HepG2 (cell line): ENCODE results near the gene ZNF211. TPM values are rescaled to one million over a fixed set of nuclear protein-coding genes. Genes with fewer than 3 reads are reported as not detected.

ENCODE experiments used
- ATAC-seq: fragments of 200-7000 bp; cut with Tn5 transposase; 3 replicates; pipeline ENCODE4 v1.9.1; 2020; ENCODE audit warnings: mild to moderate bottlenecking, moderate library complexity
- BruUV-seq: library from RNA; stranded (reverse); fragments of 400-500 nt; replicated peaks from 2 replicates; lab custom pipeline; 2021; lab: Mats Ljungman, UMichigan
- CTCF ChIA-PET: fragments of 300-600 bp; formaldehyde crosslinking; extraction: SDS; loops from one replicate; lab custom pipeline; 2021; ENCODE audit warnings: low total read pairs, inconsistent platforms, low intra/inter-chr PET ratio; lab: Yijun Ruan, JAX
- POLR2A ChIA-PET: fragments of 350-600 bp; sonication (Branson Sonifier 250); formaldehyde crosslinking; loops from one replicate; lab custom pipeline; 2020; ENCODE audit warnings: antibody characterized with exemption, inconsistent platforms; lab: Yijun Ruan, JAX
- DNase-seq: peaks from one replicate; pipeline ENCODE4 v3.0.0-alpha.2; 2015; ENCODE audit warnings: low spot score
- FAIRE-seq: peaks from 3 replicates; lab custom pipeline; 2011; peaks lifted over from hg19 to GRCh38; lab: Jason Lieb, UNC
- H2AFZ ChIP-seq: one replicate; pipeline ENCODE4 v1.6.1; 2011; ENCODE audit warnings: low read length, inconsistent platforms
- H3K27ac ChIP-seq: fragments of 300-600 bp; 3 replicates; pipeline ENCODE4 v1.8.0; 2011; ENCODE audit warnings: mixed run types, mild to moderate bottlenecking, mixed read lengths, low read length, inconsistent platforms; ENCODE audit not compliant: insufficient read depth; ENCODE audit errors: extremely low read length
- H3K27me3 ChIP-seq, 2 experiments: fragments of 200-600 bp in 1 of 2; 2 replicates in 1 of 2; 3 replicates in 1 of 2; pipeline versions ENCODE4 v1.6.0 to v1.8.0; 2011; ENCODE audit warnings: low read length in 2 of 2, mild to moderate bottlenecking in 2 of 2, moderate library complexity in 2 of 2, inconsistent platforms in 1 of 2; ENCODE audit not compliant: insufficient read depth in 2 of 2, control insufficient read depth in 1 of 2
- H3K36me3 ChIP-seq, 2 experiments: fragments of 200-600 bp in 1 of 2; replicated peaks in 1 of 2; 2 replicates in 1 of 2; 3 replicates in 1 of 2; pipeline versions ENCODE4 v1.5.1 to v1.8.0; 2011; ENCODE audit warnings: low read length in 2 of 2, inconsistent platforms in 1 of 2; ENCODE audit not compliant: insufficient read depth in 2 of 2, control insufficient read depth in 1 of 2
- H3K4me1 ChIP-seq: 2 replicates; pipeline ENCODE4 v1.5.1; 2012; ENCODE audit warnings: low read length, inconsistent platforms; ENCODE audit not compliant: insufficient read depth
- H3K4me2 ChIP-seq: 2 replicates; pipeline ENCODE4 v1.6.0; 2011; ENCODE audit warnings: low read depth, low read length, inconsistent platforms
- H3K4me3 ChIP-seq, 3 experiments: fragments of 200-600 bp in 1 of 3; sonication (generic), shearing (Covaris generic) in 1 of 3; replicated peaks in 1 of 3; 2 replicates each; pipeline ENCODE4 v1.5.1; 2011 to 2016; ENCODE audit warnings: low read length in 3 of 3, inconsistent platforms in 2 of 3, low read depth in 2 of 3, mild to moderate bottlenecking in 2 of 3, control low read depth in 1 of 3, mixed read lengths in 1 of 3; ENCODE audit not compliant: insufficient read depth in 1 of 3
- H3K79me2 ChIP-seq: one replicate; pipeline ENCODE4 v1.6.1; 2011; ENCODE audit warnings: low read length, inconsistent platforms; ENCODE audit not compliant: insufficient read depth
- H3K9ac ChIP-seq: 2 replicates; pipeline ENCODE4 v1.6.0; 2011; ENCODE audit warnings: mild to moderate bottlenecking, low read depth, low read length, inconsistent platforms; ENCODE audit not compliant: insufficient read depth
- H3K9me3 ChIP-seq: 2 replicates; pipeline ENCODE4 v1.5.1; 2012; ENCODE audit warnings: mild to moderate bottlenecking, low read length
- H4K20me1 ChIP-seq: 2 replicates; pipeline ENCODE4 v1.6.0; 2011; ENCODE audit warnings: inconsistent platforms, mild to moderate bottlenecking, low read length, moderate library complexity; ENCODE audit not compliant: insufficient read depth
- ELF3 ChIP-seq: IDR thresholded peaks from 2 replicates; pipeline ENCODE4 v1.6.1; 2016; ENCODE audit warnings: missing genetic modification reagents, missing compliant biosample characterization
- HHEX ChIP-seq: IDR thresholded peaks from 2 replicates; pipeline ENCODE4 v1.6.1; 2016; ENCODE audit warnings: control low read depth
- LCORL ChIP-seq, 2 experiments: fragments of 450-650 bp in 1 of 2; sonication (generic) in 1 of 2; formaldehyde crosslinking in 1 of 2; IDR thresholded peaks; 2 replicates each; pipeline versions ENCODE4 v1.5.0 to v1.6.1; 2017 to 2020; ENCODE audit warnings: antibody characterized with exemption in 1 of 2, missing genetic modification reagents in 1 of 2
- PLRG1 ChIP-seq: fragments of 450-650 bp; conservative IDR thresholded peaks from 2 replicates; pipeline ENCODE4 v1.6.1; 2016
- RBAK ChIP-seq: sonication (generic); formaldehyde crosslinking; IDR thresholded peaks from 2 replicates; pipeline ENCODE4 v1.5.1; 2020; ENCODE audit warnings: mild to moderate bottlenecking, missing genetic modification reagents
- TFAP4 ChIP-seq: sonication (generic); IDR thresholded peaks from 2 replicates; pipeline ENCODE4 v1.6.1; 2016; ENCODE audit warnings: low read depth, borderline replicate concordance
- U2AF2 ChIP-seq: fragments of 200-400 bp; formaldehyde crosslinking; IDR thresholded peaks from 2 replicates; pipeline ENCODE4 v1.6.1; 2017; ENCODE audit warnings: low read depth, mild to moderate bottlenecking, low read length
- ZBTB49 ChIP-seq: sonication (generic); formaldehyde crosslinking; IDR thresholded peaks from 2 replicates; pipeline ENCODE4 v1.4.0; 2020; ENCODE audit warnings: missing genetic modification reagents, borderline replicate concordance
- WGBS: methylation state at CpG from one replicate; pipeline ENCODE4 v1.1.6; 2017; ENCODE audit warnings: low lambda C conversion rate; 5-methylcytosine and 5-hydroxymethylcytosine counted together
- in situ Hi-C: cut with HindIII; loops from 2 replicates; pipeline ENCODE4 v1.10.0; 2017; ENCODE audit warnings: low pct_unique_long_range_greater_than_20kb; ENCODE audit not compliant: extremely low pct_ligation_motif_present
- intact Hi-C: fragments of 100-400 bp; cut with micrococcal nuclease; formaldehyde crosslinking; loops from one replicate; pipeline ENCODE4 v1.10.0; 2022; ENCODE audit not compliant: unreplicated experiment
- polyA plus RNA-seq, 8 experiments: library from polyadenylated mRNA; depleted of rRNA in 3 of 8; stranded (reverse) in 7 of 8; unstranded in 1 of 8; fragments of >200 nt; fragmentation: Illumina TruSeq in 4 of 8; extraction: Trizol in 4 of 8; gene quantifications; 2 replicates each; pipeline versions ENCODE4 v1.2.1 to v1.2.3, GENCODE V29; 2011 to 2016; ENCODE audit warnings: low read depth in 4 of 8, missing spikeins in 1 of 8, mixed read lengths in 1 of 8; ENCODE audit not compliant: insufficient read depth in 1 of 8
- total RNA-seq, 5 experiments: library from RNA; depleted of rRNA; stranded (reverse); fragments of >200 nt; fragmentation: Illumina TruSeq; extraction: Trizol; gene quantifications; 2 replicates each; pipeline ENCODE4 v1.2.3, GENCODE V29; 2016; ENCODE audit warnings: low read depth in 1 of 5
- TF ChIP-seq, protein P1 (sequence below): sonication (generic); formaldehyde crosslinking; IDR thresholded peaks from 2 replicates; pipeline ENCODE4 v1.4.0; 2020; ENCODE audit warnings: missing genetic modification reagents, borderline replicate concordance
- TF ChIP-seq, protein P2 (sequence below): sonication (generic); formaldehyde crosslinking; IDR thresholded peaks from 2 replicates; pipeline ENCODE4 v1.9.0; 2022; ENCODE audit warnings: missing genetic modification reagents, mild to moderate bottlenecking, borderline replicate concordance

ZNF211 gene
- total and polyA plus RNA-seq, 2 of the 13 experiments (the other 11 are each of a cell fraction or from before 2014, with no cell fraction given), result 9.9 to 11.2 TPM

GRCh38 chr19:57668635-57669034 lies 35.7 kb downstream of the ZNF211 start, which contains the start of gene ZSCAN4:
Gene ZSCAN4 (plus strand): TSS chr19:57668935. CDS start chr19:57676146, 7,211 bp downstream.
- ATAC-seq (no peak), FAIRE-seq (no peak), DNase-seq (no peak)
- no peaks in the 10 kb centered on the region for H3K79me2 ChIP-seq
- peaks cover 12% of the 10 kb centered on the region for H3K4me1 ChIP-seq
- H3K9ac ChIP-seq, result no peak within 1 kb of the TSS
- intact Hi-C loops (no loop called here), in situ Hi-C loops (no loop called here)
- H3K36me3 ChIP-seq, result no peaks in the 10 kb centered on the region
- ChIA-PET POLR2A (no interaction called here), CTCF (no interaction called here)
- 71% methylated on average over 2 of the region's 2 CpGs for WGBS
- no peak within 1 kb of the TSS for H2AFZ ChIP-seq
- no peaks in the 10 kb centered on the region for H4K20me1 ChIP-seq
- H3K27ac ChIP-seq, result no peak within 1 kb of the TSS
- no peak within 1 kb of the TSS for H3K4me2 ChIP-seq
- no peak within 1 kb of the TSS for H3K4me3 ChIP-seq
- no TSS peak for BruUV-seq
- no peaks in the 10 kb centered on the region for H3K9me3 ChIP-seq
- no peak for TF ChIP-seq TFAP4
- TF ChIP-seq, protein P1, sequence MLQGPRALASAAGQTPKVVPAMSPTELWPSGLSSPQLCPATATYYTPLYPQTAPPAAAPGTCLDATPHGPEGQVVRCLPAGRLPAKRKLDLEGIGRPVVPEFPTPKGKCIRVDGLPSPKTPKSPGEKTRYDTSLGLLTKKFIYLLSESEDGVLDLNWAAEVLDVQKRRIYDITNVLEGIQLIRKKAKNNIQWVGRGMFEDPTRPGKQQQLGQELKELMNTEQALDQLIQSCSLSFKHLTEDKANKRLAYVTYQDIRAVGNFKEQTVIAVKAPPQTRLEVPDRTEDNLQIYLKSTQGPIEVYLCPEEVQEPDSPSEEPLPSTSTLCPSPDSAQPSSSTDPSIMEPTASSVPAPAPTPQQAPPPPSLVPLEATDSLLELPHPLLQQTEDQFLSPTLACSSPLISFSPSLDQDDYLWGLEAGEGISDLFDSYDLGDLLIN, result no peak
- no peaks in the 10 kb centered on the region; a peak in 1 of 5 replicates for H3K27me3 ChIP-seq

DNA sequence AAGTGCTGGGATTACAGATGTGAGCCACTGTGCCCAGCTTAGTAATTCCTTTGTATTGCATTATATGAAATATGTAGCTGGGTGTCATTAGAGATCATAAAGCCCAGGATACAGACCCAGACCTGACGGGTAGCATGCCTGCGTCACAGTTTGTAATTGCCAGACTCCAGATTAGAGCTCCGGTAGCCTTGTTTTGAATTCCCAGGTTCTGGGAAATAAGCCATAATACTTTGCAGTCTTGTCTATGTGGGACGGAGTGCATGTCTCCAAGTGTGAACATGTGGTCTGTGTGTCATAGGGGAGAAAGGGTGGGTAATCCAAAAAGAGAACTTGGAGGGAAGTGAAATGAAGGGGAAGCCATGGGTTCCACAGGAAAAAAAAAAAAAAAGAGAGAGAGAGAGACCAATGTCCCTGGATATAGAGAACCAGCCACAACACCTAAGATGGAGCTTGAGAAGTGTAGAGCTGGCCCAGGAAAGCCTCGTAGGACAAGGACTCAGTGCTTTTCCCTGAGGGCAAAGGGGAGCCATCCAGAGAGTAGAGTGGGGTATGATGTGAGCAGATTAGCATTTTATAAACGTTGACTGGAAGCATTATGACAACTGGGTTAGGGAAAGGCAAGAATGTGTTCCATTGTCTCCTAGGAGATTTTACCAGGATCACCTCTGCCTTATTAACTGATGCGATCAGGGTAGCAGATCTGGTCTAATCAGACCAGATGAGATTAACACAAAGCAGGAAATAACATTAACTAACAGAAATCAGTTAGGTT lies 38.3 kb downstream of the ZNF211 start:
- 17% methylated on average over 7 of the region's 7 CpGs for WGBS
- Histone ChIP-seq H3K27me3 (no peaks in the 10 kb centered on the region; a peak in 1 of 5 replicates), H3K4me1 (no peaks in the 10 kb centered on the region), H3K9me3 (no peaks in the 10 kb centered on the region), H3K79me2 (no peaks in the 10 kb centered on the region), H3K36me3 (no peaks in the 10 kb centered on the region), H3K9ac (no peak overlapping the region), H3K4me3 (no peak overlapping the region), H3K27ac (no peak overlapping the region), H2AFZ (no peak overlapping the region), H4K20me1 (no peaks in the 10 kb centered on the region), H3K4me2 (no peak overlapping the region)
- intact Hi-C loops, result no loop called here
- DNase-seq, result no peak
- no peak for ATAC-seq
- CTCF ChIA-PET, result no interaction called here
- POLR2A ChIA-PET, result interaction anchor here (2.4 kb wide), 1 partner anchor 10 kb away, joined by 8 read pairs; the partner anchor contains the start of gene ZNF551
- in situ Hi-C loops, result no loop called here
- no peak for FAIRE-seq
- no TSS peak for BruUV-seq
- TF ChIP-seq PLRG1, result no peak
- TF ChIP-seq, protein P2, sequence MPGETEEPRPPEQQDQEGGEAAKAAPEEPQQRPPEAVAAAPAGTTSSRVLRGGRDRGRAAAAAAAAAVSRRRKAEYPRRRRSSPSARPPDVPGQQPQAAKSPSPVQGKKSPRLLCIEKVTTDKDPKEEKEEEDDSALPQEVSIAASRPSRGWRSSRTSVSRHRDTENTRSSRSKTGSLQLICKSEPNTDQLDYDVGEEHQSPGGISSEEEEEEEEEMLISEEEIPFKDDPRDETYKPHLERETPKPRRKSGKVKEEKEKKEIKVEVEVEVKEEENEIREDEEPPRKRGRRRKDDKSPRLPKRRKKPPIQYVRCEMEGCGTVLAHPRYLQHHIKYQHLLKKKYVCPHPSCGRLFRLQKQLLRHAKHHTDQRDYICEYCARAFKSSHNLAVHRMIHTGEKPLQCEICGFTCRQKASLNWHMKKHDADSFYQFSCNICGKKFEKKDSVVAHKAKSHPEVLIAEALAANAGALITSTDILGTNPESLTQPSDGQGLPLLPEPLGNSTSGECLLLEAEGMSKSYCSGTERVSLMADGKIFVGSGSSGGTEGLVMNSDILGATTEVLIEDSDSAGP, result no peak
- no peak for TF ChIP-seq ELF3
- no peak for TF ChIP-seq ZBTB49
- TF ChIP-seq RBAK (CRISPR knock-in tag), result no peak
- TF ChIP-seq LCORL (IDR thresholded peaks at IDR 0.05), result no peak
- no peak for TF ChIP-seq LCORL (CRISPR knock-in tag; IDR thresholded peaks at IDR 0.05)
- TF ChIP-seq HHEX (CRISPR knock-in tag), result no peak
- no peak for TF ChIP-seq U2AF2
